Brain pericyte (primary cell): ENCODE results near the gene FMR1NB.

Experiments used
- DNase-seq: peaks from one replicate; pipeline ENCODE4 v3.0.0-alpha.2; 2012; ENCODE audit warnings: low read depth, low spot score

Gene FMR1NB, protein sequence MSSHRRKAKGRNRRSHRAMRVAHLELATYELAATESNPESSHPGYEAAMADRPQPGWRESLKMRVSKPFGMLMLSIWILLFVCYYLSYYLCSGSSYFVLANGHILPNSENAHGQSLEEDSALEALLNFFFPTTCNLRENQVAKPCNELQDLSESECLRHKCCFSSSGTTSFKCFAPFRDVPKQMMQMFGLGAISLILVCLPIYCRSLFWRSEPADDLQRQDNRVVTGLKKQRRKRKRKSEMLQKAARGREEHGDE

DNA sequence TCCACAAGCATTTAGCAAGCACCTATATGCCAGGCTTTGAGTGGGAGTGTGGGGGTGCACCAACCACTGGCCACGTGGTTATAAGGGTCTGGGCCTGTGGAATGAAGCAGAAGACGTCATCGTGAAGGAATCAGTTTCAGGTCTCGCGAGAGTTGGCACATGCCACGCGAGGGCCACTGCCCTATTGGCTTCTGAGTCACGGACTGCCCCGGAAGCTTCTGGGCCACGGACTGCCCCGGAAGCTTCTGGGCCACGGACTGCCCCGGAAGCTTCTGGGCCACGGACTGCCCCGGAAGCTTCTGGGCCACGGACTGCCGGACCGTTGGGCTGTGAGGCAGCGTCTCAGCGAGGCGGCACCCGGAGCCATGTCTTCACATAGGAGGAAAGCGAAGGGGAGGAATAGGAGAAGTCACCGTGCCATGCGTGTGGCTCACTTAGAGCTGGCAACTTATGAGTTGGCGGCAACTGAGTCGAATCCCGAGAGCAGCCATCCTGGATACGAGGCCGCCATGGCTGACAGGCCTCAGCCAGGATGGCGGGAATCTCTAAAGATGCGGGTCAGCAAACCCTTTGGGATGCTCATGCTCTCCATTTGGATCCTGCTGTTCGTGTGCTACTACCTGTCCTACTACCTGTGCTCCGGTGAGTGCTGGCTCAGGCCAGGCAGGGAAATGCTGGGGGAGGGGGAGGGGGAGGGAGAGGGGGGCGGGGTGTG is at the start of gene FMR1NB:
TSS of gene FMR1NB (plus strand) at position 300 of the 715 bp plus-strand sequence. CDS start at position 366, 66 bp downstream.
- DNase-seq: no peak

DNA sequence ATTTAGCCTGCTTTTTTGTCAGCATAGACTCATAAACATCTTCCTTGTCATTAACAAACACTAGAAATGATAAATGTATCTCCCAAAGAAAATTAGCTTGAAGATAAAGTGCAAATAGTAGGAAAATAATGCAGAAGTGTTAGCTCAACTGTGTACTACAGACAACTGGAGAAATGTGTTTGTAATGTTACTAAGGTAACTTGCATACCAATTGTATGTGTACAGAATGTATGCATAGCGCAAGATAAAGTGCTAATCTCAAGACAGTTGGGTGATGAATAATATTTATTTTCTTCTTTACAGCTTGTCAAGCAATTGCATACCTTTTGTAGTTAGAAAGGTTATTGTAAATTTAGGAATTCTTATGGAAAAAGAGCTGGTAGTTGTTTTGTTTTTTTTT is 47.3 kb upstream of the FMR1NB start:
- DNase-seq: no peak

DNA sequence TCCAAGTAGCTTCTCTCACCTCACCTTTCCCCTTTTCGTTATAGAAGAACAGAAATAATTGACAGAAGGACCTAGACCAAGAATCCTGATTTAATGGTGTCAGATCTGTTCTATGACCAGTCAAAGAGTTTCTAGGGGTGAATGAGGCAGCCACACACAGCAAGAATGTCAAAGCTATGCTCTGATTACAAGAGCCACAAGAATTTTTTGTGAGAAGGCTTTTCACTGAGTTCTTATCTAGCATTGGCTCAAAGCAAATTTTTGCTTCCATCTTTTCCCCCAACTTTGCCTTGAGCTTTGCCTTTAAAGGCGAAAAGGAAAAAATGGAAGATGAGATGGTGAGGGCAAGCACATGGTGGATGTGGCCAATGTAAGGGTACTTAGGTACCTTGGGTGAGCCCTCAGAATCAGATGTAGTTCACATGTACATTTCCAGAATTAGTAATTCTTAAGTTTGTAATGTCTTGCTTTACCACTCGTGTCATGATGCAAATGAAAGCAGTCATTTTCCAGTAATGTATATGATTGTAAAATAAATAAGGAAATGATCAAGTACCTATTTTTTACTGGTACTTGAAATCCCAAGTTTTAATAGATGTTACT is 45.9 kb upstream of the FMR1NB start:
- DNase-seq: no peak

DNA sequence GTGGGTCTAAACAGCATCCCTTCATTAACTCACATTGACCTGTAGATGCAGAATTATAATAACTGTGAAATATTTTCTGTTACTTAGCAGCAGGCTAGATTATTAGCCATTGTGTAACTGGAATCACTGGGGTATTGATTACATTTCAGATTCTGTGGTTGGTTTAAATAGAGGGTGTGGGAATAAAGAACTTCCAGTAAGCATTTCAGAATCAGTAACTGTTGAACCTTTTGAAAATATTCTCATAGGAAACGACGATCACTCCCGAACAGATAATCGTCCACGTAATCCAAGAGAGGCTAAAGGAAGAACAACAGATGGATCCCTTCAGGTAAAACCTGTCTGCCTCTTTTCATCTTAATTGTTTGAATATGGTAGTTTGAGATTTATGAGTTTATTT is 35.9 kb upstream of the FMR1NB start:
- no peak for DNase-seq

DNA sequence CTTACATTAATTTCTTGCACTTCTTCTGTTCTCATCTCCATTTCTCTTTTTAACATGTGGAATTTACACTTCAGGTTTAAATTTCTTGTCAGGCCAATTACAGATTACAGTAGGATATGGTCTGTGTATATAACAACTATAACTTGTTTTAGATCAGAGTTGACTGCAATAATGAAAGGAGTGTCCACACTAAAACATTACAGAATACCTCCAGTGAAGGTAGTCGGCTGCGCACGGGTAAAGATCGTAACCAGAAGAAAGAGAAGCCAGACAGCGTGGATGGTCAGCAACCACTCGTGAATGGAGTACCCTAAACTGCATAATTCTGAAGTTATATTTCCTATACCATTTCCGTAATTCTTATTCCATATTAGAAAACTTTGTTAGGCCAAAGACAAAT is 32.6 kb upstream of the FMR1NB start:
- DNase-seq: no peak

DNA sequence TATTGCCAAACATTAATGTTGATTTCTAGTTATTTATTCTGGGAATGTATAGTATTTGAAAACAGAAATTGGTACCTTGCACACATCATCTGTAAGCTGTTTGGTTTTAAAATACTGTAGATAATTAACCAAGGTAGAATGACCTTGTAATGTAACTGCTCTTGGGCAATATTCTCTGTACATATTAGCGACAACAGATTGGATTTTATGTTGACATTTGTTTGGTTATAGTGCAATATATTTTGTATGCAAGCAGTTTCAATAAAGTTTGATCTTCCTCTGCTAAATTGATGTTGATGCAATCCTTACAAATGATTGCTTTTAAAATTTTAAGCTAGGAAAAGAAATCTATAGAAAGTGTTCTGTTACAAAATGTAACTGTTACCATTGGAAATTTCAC is 30.8 kb upstream of the FMR1NB start:
- DNase-seq: no peak

DNA sequence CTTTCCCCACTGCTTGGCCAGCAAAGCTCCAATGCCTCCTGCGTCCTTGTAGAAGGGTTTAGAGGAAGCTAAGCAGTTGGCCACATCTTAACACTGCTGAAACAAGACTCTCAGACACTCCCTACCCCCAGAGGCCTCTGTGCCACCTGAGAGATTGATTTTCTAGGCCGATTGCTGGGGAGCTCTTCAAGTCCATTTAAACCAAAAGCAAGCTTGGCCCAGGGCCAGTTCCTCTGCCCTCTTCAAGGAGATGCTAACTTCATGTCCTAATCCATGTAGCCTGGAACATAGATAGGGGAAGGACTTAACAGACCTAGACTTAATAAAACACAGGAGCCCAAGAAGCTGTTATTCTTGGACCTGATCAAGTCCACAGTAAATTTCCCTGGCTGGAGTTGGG is 27.2 kb upstream of the FMR1NB start:
- DNase-seq: no peak

DNA sequence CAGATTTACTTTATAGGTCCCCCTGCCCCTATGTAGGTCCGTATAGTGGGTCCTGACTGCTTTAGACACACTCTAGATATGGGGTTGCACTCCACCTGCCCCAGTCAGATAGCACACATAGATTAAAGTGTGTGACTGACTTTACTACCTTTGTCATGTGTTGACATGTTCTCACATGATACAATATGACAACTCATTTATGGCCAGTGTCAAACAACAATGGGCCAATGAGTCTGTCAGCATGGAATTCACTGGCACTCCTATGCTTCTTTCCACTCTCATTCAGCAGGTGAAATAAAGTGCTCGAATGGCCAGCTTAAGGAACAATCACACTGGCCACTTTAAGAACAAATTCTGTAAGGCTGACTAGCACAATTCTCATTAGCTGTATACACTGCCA is 23.8 kb upstream of the FMR1NB start:
- no peak for DNase-seq

DNA sequence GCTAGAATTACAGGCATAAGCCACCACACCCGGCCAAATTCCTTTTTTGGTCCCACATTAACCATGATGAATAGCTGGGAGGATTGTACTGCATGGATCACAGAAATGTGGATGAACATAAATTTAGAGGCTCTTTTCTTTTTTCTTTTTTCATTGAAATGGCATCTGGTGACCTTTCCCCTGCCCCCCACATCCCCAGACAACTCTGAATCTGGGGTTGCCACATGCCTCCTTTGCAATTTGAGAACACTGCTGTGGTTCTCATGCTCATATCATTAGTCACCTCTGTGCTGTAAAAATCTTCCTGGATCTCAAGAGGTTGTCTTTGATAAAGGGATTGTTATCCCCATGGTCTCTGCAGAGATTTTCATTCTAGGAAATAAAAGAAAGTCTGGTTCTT is 22.8 kb upstream of the FMR1NB start:
- no peak for DNase-seq

DNA sequence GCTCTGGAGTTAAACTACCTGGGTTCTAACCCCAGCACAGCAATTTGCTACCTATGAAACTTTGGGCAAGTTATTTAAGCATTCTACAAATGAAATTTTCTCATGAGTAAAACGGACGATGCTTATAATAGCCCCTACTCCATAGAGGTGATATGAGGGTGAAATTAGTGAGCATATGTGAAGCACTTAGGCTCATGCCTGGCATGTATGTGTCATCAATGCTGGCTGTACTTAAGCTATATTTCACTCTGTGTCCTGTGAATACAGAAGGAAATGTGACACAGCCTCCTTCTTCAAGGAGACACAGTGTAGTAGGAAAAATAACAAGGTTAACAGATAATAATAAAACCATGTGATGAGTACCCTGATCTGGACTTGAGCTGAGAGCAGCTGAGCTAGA is 20.4 kb upstream of the FMR1NB start:
- DNase-seq: no peak

DNA sequence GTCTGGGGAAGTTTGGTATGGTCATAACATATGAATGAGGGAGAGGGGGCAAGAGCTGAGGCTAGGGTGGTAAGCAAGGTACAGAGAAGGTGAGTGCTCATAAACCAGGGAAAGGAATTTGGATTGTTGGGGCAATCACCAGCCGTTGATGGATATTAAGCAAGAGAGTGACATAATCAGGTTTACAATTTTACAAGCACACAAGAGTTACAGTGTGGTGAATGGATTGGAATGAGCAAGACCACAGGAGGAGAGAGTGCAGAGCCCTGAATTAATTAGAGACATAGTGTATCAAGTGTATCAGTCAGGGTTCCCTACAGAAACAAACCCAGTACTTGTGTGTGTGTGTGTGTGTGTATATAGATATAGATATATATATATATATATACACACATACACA is 18.7 kb upstream of the FMR1NB start:
- DNase-seq: no peak

DNA sequence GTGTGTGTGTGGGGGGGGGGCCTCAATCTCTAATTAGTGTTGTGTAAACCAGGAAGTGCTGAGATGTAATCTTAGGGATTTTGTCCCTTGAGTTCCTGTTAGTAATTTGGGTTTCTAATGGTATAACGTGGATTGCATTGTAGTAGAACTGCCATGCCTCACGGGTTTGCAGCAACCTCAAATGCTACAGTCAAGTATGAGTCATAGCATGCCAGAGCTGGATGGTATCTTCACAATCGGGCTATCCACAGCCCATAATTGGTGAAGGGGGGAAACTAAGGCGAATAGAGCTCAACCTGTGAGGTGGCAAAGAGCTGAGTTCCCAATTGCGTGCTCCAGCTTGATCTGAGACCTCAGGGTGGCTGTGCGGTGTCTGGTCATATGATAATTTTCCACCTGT is 2.2 kb upstream of the FMR1NB start:
- no peak for DNase-seq

DNA sequence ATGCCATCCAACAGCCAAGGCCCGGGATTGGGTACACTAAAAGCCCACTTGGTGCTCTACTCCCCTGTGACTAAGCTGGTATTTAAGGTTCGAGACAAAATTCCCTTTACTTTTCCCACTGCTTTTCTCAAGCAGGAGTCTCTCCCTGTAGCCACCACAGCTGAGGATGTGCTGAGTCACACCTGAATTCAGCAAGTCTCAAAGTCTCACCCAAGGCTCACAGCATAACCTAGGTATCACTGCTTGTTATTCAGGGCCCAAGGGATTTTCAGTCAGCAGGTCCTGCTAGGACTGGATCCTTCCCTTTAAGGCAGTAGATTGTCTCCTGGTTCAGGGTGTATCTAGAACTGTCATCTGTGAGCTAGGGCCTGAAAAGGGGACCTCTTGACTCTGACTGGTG is 39.2 kb downstream of the FMR1NB start:
- no peak for DNase-seq

DNA sequence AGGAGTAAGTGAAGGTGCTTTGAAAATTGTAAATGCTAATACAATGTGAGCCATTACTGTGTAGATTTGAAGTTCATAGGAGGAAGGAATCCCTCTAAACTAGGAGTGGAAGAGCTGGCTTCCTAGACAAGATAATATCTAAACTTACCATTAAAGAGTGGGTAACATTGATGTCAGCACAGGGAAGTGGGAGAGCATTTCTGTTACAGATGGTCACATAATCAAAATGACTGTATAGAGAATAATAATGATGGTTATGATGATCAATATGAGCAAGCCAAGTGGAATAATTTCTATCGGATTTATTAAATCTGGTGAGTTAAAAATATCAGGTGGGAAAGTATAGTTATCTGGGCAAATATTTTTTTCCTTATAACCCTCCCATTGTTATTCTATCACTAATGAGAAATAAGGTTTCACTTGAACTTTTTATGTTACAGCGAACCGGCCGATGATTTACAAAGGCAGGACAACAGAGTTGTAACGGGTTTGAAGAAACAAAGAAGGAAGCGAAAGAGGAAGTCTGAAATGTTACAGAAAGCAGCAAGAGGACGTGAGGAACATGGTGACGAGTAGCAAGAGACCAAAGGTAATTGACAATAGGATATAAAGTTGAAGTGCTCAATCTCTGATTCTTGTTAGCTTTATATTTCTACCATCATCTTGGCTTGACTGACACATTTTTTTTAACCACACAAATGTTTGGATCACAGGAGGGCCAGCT is 43.5 kb downstream of the FMR1NB start:
- no peak for DNase-seq

DNA sequence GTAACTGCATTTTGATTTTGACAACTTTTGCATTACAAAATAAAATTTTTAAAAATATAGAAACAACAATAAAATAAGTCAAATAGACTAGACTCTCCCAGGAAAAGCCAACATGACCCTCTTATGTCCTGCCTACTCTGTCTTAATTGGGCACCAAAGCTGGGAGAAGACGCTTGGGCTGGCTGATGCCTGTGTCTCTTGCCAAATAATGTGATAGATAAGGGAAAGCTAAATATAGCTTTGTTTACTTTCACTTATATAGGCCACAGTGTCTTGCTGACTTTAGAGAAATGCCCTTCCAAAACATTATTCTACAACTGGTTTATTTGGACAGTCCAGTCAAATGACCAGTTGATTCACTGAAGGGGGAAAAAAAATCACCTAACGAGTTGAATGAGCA is 54.2 kb downstream of the FMR1NB start:
- DNase-seq: no peak

DNA sequence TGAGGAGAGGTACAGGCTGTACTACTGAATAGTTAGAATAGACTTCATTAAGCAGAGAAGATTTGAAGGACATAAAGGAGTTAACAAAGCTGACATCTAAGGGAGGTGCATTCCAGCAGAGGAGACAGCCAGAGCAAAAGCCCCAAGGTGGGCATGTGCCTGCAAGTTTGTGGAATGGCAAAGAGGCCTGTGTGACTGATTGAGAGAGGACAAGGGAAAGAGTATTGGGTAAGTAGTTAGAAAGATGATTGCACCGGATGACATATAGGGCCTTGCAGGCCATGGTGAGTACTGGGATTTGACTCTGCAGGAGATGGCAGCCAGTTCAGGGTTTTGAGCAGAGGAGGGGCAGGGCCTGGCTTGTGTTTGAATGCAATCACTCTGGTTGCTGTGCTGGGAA is 55.9 kb downstream of the FMR1NB start:
- no peak for DNase-seq

DNA sequence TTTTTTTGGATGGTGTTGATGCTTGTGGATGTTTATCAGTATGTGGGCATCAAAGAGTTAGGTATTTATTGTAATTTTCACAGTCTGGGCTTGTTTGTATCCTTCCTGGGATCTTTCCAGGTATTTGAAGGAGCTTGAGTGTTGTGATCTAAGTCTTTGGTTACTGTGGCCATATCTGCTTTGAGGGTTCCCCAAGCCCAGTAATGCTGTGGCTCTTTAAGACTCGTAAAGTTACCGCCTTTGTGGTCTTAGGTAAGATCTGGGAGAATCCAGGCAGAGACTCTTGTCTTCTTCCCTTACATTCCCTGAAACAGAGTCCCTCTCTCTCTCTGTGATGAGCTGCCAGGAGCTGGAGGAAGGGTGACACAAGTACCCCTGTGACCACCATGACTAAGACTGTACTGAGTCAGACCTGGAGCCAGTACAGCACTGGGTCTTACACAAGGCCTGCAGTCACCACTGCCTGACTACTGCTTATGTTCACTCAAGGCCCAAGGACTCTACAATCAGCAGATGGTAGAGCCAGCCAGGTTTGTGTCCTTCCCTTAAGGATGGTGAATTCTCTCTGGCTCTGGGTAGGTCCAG is 62.2 kb downstream of the FMR1NB start:
- DNase-seq: no peak

DNA sequence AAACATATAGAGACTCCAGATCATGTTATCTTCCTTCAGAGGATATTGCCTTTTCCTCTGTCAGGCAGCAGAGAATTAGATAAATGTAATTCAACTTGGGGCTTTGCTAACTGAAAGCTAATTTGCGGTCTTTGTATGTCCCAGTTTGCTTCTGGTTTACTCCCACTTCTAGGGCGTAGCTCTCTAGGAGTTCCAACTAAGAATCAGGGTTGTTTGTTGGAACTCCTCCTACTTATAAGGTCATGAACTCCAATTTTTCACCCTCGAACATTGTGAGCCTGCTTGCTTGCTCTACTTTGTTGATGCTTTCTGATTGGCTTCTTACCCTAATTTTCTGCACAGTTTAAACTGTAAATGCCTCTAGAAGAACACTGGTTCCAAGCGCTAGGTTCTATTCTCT is 66.1 kb downstream of the FMR1NB start:
- no peak for DNase-seq

DNA sequence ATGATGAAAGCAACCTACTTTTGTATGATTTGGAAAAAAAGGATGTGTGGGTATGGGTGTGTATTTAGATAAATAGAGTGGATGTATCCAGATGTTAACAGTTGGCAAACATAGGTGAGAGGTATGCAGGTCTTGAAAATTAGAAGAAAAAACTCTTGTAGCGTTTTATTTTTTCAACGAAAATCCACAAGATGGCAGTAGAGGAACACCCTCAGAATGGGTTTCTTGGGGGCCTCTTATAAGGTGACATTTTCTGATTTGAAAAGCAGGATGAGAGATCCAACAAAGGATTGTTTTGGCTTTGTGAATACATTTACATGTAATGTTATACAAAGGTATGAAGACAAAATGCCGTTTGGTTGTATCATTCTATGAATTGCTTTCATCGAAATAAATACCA is 68.3 kb downstream of the FMR1NB start:
- no peak for DNase-seq

DNA sequence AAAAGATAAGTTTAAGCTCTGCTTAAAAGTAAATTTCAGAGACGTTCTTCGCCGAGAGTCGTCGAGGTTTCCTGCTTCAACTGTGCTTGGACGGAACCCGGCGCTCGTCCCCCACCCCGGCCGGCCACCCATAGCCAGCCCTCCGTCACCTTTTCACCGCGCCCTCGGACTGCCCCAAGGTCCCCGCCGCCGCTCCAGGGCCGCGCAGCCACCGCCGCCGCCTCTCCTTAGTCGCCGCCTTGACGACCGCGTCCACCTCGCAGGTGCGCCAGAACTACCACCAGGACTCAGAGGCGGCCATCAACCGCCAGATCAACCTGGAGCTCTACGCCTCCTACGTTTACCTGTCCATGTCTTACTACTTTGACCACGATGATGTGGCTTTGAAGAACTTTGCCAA is 70.8 kb downstream of the FMR1NB start:
- DNase-seq: no peak

DNA sequence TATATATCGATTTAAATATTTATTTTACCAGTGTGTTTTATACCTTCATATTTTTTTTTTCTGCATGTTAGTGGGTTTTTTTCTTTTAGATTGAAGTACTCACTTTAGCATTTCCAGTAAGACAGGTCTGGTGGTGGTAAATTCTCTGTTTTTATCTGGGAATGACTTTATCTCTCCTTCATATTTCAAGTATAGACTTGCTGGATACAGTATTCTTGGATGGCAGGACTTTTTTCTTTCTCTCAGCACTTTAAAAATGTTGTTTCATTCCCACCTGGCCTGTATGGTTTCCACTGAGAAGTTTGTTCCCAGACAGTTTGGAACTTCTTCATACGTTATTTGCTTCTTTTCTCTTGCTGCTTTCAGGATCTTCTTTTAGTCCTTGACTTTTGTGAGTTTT is 86.1 kb downstream of the FMR1NB start:
- no peak for DNase-seq
